SIG-M5 (cell line): ENCODE results near the gene CHM.
"Not testable (repeated sequence)": the region's sequence is repeated elsewhere in the genome, so short reads cannot be mapped to it uniquely, and the experiment has no call there.

Source experiments
- DNase-seq: peaks from one replicate; lab custom pipeline; 2025; lab: John Stamatoyannopoulos, UW

Gene CHM, protein sequence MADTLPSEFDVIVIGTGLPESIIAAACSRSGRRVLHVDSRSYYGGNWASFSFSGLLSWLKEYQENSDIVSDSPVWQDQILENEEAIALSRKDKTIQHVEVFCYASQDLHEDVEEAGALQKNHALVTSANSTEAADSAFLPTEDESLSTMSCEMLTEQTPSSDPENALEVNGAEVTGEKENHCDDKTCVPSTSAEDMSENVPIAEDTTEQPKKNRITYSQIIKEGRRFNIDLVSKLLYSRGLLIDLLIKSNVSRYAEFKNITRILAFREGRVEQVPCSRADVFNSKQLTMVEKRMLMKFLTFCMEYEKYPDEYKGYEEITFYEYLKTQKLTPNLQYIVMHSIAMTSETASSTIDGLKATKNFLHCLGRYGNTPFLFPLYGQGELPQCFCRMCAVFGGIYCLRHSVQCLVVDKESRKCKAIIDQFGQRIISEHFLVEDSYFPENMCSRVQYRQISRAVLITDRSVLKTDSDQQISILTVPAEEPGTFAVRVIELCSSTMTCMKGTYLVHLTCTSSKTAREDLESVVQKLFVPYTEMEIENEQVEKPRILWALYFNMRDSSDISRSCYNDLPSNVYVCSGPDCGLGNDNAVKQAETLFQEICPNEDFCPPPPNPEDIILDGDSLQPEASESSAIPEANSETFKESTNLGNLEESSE

DNA sequence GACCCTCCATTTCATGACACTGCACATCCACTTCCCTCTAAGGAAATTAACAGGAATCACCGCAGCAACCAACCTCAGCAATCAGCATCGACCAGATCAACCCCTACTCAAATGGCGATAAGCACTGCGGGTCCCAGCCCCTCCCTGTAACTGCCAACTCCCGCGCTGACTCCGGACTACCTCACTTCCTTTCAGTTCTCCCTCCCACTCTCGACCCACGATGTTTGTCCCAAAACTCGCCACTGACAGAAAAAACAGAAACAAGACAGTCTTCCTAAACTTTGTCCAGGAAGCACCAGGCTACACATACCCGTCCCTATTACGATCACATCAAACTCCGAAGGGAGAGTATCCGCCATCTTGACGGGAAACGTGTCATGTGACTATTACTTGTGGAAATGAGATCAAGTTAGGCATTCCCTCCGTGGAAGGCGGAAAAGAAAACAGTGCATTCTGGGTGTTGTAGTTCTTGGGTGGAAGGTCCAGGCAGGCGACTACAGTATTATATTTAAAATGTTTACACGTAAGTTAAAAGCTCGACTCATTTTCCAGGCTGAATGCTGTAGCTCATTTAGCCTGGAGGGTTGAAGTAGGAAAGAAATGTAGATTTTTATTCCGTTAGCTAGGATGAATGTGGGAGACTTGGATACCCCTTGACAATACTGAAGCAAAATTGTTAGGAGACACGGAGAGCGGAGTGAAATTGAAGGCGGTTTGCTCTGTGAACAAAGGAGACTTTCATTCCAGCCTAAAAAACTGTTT, at the start of gene CHM:
Gene CHM (minus strand): TSS at position 385 of the 762 bp plus-strand sequence. CDS start 26 bp downstream, at position 359.
- DNase-seq: no peak

DNA sequence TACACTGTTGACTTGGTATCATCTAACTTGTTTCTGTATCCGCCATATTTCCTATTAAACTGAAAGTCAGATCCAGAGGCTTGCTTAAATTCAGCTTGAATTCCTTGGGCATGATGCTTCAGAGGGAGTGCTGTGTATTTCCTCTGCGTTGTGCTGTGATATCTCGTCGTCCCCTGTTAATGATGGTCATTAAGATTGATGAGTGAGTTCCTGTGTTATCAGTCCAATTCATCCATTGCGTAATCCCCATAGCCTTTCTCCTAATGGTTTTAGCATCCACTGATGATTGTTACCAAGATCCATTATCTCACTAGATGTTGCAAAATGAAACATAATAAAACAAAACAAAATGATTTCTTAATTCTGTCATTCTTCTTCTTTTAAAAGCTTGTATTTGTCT, 31.3 kb upstream of the CHM start:
- no peak for DNase-seq

DNA sequence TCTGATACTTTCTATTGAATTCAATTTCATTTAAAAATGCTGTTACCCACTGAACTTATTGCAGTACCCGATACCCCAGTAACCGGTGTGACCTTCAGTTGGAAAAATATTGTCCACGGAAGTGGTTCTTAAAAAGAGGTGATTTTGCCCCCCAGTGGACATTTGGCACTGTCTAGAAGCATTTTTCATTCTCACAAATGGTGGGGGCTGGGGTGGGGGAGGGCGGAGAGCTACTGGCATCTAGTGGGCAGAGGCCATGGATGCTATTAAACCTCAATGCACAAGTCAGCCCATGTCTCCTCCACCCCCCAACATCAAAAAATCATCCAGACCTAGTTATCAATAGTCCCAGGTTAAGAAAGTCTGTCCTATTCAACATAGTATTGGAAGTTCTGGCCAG, 19.6 kb upstream of the CHM start:
- no peak for DNase-seq

DNA sequence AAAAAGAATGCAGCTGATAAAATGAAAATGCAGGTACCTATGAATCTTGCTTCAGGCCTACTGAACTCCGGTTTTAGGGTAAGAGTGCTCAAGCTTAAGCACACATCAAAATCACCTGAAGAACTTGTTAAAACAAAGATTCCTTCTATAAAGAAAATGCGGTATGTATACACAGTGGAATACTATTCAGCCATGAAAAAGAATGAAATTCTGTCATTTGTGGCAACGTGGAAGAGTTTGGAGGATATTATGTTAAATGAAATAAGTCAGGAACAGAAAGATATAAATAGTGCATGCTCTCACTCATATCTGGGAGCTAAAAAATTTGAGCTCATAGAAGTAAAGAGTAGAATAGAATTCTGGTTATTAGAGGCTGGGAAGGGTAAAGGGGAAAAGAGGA, 14.0 kb upstream of the CHM start:
- DNase-seq: no peak

DNA sequence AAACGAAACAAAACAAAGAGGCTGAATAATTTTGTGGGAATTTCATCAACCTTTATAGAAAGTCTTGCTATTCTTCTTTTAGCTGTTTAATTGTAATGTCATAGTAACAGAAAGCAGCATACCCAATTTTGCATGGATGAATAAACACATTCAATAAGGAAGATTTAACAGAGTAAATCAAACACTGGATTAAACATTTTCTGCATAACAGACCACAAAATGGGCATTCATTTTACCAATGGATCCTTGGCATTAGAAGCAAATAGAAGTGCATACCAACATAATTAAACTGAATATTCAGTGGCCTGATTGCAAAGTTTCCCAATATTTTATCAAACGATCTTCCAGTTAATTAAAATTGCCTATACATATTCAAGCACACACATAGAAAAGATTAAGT, 4.4 kb upstream of the CHM start:
- DNase-seq: no peak

DNA sequence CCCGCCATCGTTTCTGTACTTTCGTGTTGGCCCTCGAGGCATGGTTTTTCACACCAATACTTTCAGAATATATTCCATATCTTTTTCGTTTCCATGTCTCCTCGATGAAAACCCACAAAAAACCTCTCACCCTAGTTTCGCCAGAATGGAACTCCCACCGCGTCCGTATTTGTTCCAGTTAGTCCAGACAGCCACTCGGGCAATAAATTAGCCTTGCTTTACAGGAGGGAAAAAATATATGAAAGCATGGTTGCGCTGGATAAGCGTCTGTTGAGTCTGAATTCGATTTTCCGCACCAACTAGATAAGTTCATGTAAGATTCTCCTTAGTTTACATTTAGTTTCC, 550 bp upstream of the CHM start:
- no peak for DNase-seq

DNA sequence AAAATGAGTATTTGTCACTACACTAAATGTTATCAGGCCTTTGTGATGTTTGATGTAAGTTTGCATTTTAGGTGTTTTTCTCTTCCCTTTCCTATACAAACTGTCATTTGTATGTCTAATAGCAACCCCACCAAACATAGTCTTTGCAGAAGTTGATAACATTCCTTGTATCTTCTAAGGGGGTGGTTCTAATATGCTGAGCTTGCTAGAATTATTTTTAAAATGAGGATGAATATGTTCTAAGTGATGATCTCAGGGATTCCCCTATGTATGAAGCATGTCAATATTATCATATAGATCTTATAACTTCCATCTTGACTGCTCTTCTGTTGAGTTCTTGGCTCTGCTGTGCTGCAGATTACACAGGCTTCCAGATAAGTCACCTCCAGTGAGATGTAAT, 3.1 kb downstream of the CHM start:
- DNase-seq: no peak

DNA sequence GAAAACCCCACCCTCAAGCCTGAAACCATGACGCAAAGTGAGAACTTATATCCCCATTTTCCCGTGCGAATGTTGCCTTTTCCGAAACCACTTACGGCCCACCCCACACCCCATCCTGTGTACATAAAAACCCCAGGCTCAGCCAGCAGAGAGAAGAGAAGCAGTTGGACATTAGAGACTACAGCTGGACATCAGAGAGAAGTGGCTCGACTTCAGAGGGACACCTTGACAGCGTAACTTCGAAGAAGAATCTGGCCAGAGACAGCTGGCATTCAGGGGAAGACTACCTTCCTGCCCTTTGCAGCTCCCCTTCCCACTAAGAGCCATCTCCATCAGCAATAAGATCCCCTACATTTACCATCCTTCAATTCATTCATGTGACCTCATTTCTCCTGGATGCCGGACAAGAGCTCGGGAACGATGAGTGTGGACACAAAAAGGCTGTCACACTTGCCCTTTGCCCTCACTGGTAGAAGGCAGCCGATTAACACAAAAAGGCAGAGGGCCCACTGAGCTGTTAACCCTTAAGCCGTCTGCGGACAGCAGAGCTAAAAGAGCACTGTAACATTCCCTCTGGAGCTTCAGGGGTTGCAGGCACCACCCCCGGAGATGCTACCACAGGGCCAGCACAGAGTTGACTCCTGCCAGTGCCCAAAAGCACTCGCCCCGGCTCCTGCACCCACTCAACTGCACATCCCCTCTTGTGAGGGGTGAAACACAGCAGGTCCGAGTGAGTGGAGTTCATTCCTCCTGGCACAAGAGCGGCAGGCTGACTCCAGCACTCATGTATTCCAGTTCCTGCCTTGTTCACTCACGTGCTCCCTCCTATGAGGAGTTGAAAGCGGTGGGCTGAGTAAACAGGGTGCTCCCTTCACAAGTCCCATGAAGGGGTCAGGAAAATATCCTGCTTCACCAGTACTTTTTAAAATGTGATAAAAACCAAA, 7.5 kb downstream of the CHM start:
- no peak for DNase-seq

DNA sequence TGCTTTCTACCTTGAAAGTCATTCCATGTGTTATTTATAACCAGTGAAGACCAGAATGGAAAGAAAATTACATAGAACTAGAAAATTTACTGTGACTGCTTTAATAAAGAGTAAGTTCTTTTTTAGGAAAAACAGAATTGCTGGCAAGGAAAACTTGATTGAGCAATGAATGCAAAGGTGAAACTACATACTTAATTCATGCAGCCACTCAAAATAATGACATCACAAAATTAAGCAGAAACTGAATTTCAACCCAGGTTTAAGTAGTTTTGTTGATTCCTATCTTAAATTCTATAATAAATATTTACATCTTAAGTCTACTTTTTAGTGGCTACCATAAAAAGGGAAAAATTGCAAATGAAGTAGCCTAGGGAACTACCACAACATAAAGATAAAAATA, 14.0 kb downstream of the CHM start:
- no peak for DNase-seq

DNA sequence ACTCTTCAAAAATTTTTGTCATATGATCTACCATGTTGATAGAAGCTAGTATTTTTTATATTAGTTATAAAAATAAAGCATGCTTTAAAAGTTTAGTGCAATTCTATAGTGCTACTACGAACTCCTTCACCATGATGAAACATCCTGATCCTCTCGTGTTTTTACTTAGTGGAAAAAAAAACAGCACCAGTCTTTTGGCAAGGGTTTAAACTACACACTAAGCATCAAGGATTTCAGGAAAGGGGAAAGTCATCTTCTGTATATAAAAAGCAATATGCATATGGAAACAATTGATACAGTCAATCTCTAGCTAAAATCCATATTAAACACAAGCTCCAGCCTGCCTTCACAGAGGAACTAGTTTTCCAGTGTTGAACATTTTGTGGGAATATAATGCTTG, 18.7 kb downstream of the CHM start:
- DNase-seq: no peak

DNA sequence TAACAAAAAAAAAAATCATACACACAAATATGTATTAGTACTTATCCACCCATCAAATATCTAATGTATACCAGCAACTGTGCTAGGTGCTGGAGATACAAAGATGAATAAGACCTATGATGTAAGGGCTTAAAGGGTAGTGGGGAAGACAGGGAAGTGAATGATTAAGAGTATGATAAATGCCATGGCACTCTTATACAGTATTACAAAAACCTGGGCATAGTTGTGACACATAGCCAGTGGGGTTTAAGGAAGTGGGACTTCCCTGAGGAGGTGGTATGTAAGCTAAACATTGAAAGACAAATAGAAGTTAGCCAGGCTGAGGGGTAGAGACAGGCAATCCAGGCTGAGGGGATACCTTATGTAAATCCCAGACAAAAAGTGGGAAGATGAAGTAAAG, 23.5 kb downstream of the CHM start:
- DNase-seq: no peak

DNA sequence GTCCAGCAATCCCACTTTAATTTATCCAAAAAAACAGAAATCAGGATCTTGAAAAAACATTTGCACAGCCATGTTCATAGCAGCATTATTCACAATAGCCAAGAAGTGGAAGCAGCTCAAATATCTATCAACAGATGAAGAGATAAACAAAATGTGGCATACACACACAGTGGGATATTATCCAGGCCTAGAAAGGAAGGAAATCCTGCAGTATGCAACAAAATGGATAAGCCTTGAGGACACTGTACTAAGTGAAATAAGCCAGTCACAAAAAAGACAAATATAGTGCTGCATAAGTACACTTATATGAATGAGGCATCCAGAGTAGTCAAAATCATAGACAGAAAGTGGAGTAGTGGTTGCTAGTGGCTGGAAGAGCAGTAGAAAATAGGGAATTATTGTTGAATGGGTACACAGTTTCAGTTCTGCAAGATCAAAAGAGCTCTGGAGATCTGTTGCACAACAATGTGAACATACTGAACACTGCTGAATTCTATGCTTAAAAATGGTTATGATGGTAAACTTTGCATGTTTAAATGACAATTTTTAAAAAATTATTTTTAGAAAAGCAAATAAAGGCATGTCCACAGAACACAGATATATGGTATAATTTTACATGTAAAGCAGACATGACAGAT, 25.6 kb downstream of the CHM start:
- no peak for DNase-seq

DNA sequence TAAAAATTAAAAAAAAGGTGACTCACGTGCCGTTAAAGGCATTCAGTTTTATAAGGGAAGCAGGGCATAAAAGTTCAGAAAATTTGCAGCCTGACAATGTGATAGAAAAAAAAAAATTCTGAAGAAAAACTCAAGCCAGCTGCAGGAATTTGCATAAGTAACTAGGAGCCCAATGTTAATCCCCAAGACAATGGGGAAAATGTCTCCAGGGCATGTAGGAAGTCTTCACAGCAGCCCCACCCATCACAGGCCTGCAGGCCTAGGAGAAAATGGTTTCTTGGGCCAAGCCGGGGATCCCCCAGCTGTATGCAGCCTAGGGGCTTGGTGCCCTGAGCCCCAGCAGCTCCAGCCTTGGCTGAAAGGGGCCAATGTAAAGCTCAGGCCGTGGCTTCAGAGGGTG, 31.2 kb downstream of the CHM start:
- no peak for DNase-seq

DNA sequence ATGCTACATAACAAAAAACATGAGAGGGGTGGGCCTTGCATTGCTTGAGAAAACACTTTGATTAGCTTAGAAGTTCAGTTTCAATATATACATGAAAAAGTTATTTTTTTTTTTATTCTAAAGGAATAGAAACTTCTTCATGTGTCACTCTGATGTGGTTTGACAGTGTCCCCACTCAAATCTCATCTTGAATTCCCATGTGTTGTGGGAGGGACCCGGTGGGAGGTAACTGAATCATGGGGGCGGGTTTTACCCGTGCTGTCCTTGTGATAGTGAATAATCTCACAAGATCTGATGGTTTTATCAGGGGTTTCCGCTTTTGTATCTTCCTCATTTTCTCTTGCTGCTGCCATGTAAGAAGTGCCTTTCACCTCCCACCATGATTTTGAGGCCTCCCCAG, 32.4 kb downstream of the CHM start:
- not testable (repeated sequence) for DNase-seq

DNA sequence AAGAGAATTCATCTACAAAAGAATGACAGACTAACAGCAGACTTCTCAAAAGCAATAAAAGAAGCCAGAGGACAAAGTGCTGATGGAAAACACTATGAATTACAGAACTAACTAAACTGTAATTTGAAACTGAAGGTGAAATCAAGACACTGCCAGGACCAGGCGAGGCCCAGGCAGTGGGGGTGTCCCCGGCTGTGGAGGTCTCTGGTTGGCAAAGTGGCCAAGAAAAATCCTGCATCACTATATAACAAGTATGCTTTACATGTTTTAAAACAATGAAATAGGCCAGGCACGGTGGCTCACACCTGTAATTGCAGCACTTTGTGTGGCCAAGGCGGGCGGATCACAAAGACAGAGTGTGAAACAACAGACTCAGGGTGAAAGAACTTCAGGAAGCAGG, 32.9 kb downstream of the CHM start:
- DNase-seq: no peak

DNA sequence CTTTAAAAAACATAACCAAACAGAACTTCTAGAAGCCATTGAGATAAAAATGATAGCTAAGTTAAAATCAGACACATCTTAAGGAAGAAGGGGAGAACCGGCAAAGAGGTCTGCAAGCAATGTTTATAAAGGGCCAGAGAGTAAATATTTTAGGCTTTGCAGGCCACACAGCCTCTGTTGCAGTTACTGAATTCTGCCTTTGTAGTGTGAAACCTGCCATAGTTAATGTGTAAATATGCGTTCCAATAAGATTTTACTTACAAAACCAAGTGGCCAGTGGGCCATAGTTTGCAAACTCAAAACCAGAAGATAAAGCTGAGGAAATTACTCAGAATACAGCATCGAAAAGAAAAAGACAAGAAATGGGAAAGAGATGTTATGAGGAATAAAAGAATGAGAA, 33.6 kb downstream of the CHM start:
- DNase-seq: no peak

DNA sequence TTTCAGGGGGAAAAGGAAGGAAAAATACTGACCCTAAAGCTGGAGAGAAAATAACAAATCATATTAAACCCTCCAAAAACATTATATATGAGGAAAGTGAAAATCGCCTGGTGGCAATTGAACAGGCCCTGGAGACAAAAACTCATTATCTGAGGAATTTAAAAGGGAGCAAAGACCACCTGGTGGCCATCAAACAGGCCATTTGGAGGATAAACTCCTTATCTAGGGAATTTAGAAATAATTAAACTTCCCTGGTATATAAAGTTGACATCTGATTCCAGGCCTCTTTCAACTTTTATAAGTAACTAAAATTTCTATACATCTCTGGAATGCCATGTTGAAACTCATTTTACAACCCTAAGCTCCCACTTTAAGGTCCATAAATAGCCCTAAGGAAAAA, 35.2 kb downstream of the CHM start:
- DNase-seq: no peak

DNA sequence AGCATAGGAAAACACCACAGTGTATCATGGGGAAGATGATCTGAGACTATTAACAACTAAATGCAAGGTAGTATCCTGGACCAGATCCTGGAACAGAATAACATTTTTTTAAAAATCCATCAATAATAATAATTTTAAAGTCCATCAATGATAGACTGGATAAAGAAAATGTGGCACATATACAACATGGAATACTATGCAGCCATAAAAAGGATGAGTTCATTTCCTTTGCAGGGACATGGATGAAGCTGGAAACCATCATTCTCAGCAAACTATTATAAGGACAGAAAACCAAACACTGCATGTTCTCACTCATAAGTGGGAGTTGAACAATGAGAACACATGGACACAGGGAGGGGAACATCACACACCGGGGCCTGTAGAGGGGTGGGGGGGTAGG, 37.6 kb downstream of the CHM start:
- not testable (repeated sequence) for DNase-seq

DNA sequence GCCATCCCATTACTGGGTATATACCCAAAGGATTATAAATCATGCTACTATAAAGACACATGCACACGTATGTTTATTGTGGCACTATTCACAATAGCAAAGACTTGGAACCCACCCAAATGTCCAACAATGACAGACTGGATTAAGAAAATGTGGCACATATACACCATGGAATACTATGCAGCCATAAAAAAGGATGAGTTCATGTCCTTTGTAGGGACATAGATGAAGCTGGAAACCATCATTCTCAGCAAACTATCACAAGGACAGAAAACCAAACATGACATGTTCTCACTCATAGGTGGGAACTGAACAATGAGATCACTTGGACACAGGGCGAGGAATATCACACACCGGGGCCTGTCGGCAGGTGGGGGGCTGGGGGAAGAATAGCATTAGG, 39.5 kb downstream of the CHM start:
- not testable (repeated sequence) for DNase-seq

DNA sequence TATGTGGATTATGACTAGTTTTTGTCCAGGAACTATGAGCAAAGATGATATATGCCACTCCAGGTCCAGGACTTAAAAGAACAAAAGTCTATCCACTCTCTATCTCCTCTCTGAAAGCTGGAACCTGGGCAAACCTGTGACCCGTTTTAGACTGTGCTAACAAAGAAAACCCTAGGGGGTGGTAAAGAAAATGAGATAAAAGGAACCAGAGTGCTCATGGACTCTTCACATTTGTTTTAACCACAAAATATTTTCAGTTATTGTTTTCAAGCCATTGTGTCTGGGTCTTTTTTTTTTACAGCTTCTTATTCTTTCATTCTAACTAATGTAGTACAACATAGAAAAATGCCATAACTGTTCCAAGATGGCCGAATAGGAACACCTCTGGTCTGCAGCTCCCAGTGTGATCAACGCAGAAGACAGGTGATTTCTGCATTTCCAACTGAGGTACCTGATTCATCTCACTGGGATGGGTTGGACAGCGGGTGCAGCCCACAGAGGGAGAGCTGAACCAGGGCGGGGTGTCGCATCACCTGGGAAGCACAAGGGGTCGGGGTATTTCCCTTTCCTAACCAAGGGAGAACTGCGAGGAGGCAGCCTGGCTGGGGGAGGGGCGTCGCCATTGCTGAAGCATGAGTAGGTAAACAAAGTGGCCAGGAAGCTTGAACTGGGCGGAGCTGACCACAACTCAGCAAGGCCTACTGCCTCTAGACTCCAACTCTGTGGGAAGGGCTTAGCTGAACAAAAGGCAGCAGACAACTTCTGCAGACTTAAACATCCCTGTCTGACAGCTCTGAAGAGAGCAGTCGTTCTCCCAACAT, 45.1 kb downstream of the CHM start:
- DNase-seq: no peak

DNA sequence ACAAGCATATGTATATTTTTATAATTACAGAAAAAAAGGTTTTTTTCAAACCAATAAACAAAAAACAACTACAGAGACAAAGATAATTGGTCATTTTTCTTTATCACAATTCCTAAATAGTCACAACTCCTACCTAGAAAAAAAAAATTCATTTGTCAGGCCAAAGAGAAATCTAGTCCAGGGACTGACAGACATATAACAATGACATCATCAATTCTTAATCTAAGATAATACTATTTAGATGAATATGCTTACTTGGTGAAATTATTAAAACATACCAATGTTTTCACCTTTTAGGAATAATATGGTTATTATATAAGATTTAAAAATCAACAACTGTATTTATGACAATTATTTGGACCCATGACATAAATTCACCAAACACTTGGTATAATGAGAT, 48.4 kb downstream of the CHM start:
- DNase-seq: no peak
